Activated T-cell treated with anti-CD3 and anti-CD28 coated beads, Interleukin-2, amount 50 U/mL, for 48 hours (primary cell): ENCODE results near the gene CDKL5.

ENCODE experiments used
- DNase-seq, 2 experiments: peaks; one replicate each; pipeline ENCODE4 v3.0.0-alpha.2; 2020

CDKL5 gene

DNA sequence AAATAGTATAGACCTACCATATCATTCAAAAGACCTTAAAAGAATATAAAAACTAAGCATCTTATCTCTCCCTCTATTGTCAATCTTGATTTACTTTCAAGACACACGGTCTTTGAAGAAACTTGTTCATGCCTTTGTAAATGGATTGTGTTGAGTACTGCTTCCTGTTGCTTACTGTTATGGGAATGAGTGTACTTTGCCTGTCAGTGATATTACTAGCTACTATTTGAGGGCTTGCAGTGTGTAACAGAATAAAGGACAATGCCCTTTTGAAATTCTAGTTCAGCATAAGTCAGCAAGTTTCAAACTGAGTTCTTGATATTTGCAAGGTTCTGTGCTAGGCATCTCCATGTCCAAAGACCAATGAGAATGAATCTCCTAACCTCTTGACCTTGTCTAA lies 36.0 kb downstream of the CDKL5 start:
- DNase-seq = no peak

DNA sequence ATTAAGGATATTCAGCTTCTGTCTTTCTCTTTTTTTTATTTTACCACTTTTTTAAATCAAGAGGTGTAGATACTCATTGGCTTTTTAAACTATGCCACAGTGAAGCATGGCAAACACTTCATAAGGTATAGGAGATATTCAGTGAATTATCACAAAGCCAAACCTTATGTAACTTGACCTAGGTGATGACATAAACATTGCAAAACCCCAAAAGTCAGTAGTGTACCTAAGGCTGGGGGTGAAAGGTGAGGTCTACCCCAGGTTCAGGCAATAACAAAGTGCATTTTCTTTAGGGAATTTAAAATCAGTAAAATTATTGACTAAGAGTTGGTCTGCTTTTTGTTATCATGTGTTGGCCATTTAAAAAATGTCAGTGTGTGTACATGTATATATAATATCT lies 39.1 kb downstream of the CDKL5 start:
- DNase-seq = no peak

GRCh38 chrX:18465051-18465450 lies 39.6 kb downstream of the CDKL5 start:
- no peak for DNase-seq

- no peak for DNase-seq
These were observed 43.2 kb downstream of the CDKL5 start for GRCh38 chrX:18468599-18468998.

DNA sequence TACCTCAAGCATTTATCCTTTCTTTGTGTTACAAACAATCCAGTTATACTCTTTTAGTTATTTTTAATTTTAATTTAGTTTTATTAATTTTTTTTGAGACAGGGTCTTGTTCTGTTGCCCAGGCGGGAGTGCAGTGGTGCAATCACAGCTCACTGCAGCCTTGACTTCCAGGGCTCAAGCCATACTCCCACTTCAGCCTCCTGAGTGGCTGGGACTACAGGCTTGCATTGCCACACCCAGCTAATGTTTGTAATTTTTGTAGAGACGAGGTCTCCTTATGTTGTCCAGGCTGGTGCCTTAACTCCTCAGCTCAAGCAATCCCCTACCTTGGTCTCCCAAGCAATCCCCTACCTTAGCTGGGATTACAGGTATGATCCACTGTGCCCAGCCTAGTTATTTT lies 45.9 kb downstream of the CDKL5 start:
- no peak for DNase-seq

- no peak for DNase-seq
These were observed 65.6 kb downstream of the CDKL5 start for GRCh38 chrX:18490806-18491555.

GRCh38 chrX:18491587-18492340 lies 66.4 kb downstream of the CDKL5 start:
- no peak for DNase-seq

GRCh38 chrX:18534949-18535348 lies 109.5 kb downstream of the CDKL5 start:
- DNase-seq = no peak

DNA sequence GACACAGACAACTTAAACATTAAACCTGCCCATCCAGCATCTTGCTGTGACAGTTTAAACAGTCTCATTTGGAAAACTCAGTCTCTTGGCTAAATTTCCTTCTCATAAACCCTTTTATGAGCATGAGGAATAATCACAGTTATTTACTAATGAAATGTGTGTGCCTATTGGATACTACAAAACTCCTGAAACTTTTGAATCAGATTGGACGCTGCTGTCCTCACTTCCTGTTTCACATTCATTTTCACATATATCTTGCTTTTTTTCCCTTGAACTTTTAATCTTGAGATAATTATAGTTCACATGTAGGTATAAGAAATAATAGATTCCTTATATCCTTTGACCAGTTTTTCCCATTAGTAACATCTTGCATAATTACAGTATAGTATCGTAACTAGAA lies 111.7 kb downstream of the CDKL5 start:
- no peak for DNase-seq

DNA sequence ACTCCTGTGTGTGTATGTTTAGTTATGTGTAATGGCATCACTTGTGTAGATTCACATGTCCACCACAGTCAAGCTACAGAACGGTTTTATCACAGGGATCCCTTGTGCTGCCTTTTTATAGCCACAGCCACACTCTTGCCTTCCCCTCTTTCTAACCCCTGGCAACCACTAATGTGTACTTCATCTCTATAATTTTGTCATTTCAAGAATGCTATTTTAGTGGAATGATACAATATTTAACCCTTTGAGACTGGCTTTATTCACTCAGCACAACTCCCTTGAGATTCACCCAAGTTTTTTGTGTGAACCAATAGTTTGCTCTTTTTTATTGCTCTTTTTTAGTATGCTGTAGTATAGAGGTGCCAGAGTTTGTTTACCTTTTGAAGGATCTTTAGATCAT lies 112.1 kb downstream of the CDKL5 start:
- DNase-seq = no peak

DNA sequence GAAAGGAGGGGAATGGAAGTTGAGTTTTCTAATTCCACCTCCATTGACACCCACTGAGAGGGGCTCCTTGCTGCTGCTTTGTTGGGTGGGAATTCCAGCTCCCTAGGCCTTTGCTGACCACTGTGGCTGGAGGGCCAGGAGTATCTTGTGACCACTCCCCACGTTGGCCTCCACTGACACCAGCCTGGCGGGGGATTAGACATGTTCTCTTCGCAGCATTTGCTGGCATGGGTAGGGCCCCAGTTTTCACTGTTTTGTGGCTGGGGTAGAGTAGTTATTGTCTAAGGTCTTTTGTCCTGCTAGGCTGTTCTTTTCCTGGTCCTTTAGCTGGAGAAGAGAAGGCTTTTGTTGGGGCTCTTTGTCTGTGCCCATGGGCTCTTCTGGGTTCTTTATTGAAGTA lies 116.7 kb downstream of the CDKL5 start:
- DNase-seq = no peak

DNA sequence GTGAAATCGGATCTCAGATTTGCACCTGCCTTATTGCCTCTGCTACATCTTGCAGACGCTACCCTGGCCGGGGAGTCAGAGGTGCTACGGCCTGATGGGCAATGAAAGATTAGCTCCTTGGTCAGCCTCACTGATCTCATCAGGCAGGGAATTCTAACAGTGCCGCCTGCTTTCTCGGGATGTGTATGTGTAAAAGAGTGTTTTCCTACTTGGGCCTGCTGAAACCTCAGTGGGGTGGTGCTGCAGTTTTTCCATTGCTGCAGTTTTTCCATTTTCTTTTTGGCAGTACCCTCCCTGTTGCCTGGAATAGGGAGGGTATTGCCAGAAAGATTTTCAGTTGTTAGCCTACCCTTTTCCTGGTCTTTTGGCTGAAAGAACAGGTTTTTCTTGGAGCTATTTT lies 117.5 kb downstream of the CDKL5 start:
- no peak for DNase-seq

DNA sequence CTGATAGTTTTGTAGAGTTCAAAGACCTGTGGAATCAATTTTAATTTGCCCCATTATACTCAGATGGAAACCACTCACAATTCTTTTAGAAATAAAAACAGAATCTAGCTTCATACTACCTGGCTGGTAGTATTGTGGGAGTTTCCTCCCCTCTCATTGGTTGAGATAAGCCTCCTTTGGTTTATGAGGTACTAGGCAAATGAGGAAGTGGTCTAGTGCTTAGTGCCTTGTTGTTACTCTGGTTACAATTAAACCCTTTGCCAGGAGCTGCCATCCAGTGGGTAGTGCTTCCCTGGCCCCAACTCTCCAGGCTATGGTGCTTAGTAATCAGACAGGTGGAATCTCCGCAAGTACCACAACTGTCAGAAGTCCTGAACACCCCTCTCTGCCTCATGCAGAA lies 118.3 kb downstream of the CDKL5 start:
- no peak for DNase-seq

DNA sequence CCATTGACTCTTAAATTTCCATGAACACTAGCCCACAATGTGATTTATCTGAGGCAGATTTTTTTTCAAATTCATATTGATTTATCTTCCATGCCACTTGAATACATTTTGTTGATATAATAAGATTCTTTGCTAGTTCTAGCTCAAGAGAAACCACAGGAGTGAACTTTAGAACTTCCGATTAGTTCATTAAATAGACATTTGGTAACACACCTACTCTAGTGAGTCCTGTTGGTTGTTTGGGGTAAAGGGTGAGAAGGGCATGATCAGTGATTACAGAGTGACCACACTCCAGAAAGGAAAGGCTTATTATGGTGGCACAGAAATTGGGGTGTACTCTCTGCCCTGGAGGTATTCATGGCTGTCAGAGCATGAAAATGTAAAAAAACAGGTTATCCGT lies 120.4 kb downstream of the CDKL5 start:
- DNase-seq = no peak

GRCh38 chrX:18548996-18549395 lies 123.6 kb downstream of the CDKL5 start:
- no peak for DNase-seq

DNA sequence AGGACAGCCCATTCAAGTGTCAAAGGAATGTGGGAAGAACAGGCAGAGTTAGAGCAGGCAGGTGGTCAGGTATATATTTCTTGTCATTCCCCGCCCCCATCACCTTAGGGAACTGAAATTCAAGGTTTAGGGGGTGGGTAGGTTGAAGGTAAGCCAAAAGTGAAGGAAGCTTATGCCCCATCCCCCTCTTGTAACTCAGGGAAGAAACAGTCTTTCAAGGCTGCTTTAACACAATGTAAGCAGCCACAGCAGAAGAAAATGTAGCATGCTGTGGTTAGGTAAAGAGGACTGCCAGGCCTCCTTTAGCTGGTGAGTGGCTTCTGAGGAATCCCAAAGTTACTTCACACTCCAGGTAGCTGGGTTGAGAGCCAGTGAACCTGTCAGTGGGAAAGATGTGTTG lies 124.2 kb downstream of the CDKL5 start:
- DNase-seq = no peak

GRCh38 chrX:18557879-18558278 lies 132.5 kb downstream of the CDKL5 start:
- DNase-seq = no peak

DNA sequence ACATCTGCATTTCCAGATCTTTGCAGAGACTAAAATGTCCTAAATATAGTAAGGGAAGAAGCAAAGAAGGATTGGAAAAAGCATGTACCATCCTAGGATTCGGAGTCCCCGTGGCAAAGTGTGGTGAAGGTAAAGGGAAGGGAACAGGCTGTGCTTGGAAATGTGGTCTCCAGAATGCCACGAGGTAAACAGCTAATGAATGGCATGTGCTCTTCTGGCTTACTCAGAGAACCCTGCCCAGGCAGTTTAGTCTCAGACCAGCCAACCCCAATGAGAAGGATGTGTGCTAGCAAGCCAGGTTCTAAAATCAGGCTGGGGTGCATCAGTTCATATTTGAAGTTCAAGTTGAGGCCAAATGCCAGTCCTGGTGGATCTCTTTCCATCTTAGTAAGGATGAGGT lies 133.4 kb downstream of the CDKL5 start:
- DNase-seq = no peak

GRCh38 chrX:18561020-18561419 lies 135.6 kb downstream of the CDKL5 start:
- no peak for DNase-seq

DNA sequence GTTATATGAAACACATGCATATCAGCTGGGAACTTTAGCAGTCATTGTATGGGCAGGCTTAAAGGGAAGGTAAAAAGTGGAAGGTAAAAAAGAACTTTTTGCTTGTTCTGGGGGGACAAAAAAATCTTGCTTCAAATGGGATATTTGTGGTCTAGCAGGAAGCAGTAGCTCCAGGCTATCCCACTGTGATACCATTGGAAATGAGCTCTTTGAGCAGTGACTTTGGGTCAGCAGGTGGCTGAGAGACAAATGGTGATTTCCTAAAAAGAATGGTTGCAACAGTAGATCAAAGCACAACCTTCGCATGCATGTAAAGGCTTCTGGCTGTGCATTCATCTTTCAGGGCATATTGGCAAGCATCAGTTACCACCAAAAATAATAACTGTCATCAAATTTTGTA lies 140.3 kb downstream of the CDKL5 start:
- no peak for DNase-seq

DNA sequence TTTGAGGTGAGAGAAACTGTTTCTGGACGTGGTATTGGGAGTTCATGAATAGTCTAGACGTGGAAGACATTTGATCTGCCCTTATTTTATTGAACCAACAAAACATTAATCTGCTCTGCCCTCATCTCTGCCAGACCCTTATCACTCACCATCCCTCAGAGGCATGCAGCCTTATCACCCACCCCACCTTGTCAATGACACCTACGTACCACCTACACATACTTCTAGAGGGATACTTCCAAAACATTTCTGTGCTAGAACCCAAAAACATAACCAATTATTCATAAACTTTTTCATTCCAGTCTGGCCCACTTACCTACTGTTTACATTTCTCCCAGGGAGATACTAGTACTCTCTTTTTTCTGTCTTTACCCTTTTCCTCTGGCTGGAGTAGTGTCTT lies 141.3 kb downstream of the CDKL5 start:
- no peak for DNase-seq

DNA sequence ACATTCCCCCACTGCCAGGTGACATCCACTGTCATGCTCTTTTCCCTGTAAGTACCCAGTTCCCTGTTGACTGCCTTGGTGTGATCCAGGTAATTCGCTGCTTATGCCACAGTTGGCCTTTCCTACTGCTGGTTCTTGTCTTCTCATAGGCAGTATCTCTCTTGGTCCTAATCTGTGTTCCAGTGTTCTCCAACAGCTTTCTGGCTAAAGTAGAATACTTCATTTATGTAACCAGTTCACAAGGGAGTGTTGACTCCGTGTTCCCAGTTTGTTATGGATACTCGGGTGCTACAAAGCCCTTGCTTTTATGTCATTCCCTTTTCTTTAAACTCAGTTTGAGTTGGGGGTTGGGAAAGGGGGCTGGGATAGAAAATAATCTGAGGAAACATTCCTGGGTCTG lies 148.1 kb downstream of the CDKL5 start:
- no peak for DNase-seq

GRCh38 chrX:18574591-18574990 lies 149.2 kb downstream of the CDKL5 start:
- DNase-seq = no peak

- no peak for DNase-seq
These were observed 150.3 kb downstream of the CDKL5 start for GRCh38 chrX:18575744-18576143.

DNA sequence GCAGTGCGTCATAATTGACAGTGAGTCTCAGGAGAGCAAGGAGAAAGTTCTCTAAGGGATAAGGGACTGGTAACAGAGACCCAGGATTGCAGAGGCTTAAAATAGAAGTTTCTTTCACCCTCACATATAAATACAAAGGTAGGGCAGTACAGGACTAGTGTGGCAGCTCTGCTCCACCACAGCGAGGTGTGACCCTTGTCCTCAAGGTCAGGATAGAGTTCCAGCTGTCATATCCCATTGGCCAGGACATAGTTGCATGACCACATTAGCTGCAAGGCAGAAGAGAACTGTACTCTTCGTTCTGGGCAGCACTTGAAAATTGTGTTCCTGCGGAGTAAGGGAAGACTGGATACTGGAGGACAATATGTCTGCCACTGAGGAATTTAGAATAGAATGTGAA lies 152.0 kb downstream of the CDKL5 start:
- DNase-seq = no peak
